Effector CD4-positive, alpha-beta T cell (primary cell): ENCODE measurements around the gene RARB. TPM values are rescaled to one million over a fixed set of nuclear protein-coding genes. Genes with fewer than 3 reads are reported as not detected.

Experiments used
- DNase-seq: peaks from one replicate; pipeline ENCODE4 v3.0.0-alpha.2; 2020
- total RNA-seq: gene quantifications from one replicate; lab custom pipeline; 2026; lab: John Stamatoyannopoulos, UW

The RARB gene
- total RNA-seq: not detected

DNA sequence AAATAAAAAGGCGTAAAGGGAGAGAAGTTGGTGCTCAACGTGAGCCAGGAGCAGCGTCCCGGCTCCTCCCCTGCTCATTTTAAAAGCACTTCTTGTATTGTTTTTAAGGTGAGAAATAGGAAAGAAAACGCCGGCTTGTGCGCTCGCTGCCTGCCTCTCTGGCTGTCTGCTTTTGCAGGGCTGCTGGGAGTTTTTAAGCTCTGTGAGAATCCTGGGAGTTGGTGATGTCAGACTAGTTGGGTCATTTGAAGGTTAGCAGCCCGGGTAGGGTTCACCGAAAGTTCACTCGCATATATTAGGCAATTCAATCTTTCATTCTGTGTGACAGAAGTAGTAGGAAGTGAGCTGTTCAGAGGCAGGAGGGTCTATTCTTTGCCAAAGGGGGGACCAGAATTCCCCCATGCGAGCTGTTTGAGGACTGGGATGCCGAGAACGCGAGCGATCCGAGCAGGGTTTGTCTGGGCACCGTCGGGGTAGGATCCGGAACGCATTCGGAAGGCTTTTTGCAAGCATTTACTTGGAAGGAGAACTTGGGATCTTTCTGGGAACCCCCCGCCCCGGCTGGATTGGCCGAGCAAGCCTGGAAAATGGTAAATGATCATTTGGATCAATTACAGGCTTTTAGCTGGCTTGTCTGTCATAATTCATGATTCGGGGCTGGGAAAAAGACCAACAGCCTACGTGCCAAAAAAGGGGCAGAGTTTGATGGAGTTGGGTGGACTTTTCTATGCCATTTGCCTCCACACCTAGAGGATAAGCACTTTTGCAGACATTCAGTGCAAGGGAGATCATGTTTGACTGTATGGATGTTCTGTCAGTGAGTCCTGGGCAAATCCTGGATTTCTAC, at the start of gene RARB:
Gene RARB, plus strand, starts transcription at position 322 of the 847 bp plus-strand sequence. Its CDS starts 469 bp downstream, at position 791.
- no peak for DNase-seq

DNA sequence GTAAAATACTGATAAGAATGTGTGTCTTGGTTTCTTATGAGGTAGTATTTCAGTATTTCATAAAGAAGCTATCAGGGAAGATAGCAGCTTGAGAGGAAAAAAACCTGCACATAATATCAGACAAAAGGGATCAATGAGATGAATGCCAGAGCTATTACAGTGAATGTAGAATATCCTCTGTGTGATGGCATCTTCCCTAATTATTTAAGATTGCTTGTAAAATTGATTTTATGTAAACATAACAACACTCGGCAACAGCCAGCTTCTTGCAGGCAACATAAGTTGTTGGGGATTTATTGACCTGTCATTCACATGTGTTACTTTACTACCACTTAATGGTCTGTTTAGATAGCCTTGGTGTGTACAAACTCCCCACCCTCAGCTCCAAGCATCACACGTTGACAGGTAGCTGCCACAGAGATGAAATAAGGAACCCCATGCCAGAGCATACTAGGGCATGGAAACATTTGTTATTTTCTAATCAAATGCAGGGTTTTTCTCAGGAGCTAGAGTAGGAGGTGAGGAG, 49.2 kb upstream of the RARB start:
- DNase-seq: no peak

DNA sequence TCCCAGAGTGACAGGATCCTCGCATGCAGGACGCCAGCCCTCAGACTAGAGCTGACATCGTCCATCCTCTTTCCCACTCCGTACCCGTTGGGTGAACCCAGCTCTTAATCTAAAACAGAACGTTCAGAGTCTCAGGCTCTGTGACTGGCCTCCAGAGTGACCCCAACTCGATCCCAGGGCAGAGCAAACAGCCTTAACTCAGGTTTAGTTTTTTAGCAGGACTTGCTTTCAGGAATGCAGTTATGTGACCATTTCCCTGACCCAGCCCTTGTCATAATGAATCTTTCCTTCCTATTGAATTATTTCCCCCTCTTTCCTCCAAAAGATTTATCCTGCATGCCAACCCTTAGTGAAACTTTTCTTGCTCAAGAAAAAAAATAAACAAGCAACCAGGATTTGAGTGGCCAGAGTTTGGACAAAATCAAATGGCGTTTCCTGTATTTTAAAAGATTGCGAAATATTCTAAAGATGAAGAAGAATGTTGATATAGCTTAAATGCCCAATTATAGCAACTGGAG, 47.8 kb upstream of the RARB start:
- DNase-seq: no peak

DNA sequence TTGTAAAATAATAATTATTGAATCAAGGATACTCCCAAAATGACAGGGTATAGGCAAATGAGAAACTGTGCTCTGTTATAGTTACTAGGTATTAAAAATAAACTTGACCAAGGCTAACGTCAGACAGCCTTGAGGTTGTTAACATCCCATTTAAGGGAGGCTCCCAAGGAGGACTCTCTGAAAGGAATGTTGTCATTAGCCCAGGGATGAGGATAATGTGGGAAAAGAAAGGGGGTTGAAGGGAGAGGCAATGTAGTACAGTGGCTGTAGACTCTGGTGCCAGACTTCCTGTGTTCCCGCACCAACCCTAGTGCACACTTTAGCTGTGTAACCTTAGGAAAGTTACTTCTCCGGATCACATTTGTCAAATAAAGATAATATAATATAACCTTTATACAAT, 47.0 kb upstream of the RARB start:
- DNase-seq: no peak

DNA sequence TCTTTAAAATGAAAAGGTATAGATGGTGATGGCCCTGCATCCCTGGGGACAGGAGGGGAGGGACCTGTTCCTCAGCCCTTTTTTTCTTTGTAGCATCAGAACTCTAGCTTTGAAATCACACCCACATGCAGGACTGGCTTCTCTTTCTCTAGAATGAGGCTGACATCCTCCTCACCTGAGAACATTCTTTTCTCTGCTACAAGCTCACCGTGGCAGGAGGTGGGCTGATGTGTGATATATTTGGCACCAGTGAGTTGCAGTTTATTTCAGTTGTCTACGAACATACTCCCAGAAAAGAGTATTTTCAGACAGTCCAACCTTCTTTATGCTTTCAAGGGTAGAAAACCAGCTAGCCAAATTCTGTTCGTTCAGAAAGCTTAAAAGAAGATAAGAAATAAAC, 43.6 kb upstream of the RARB start:
- no peak for DNase-seq

DNA sequence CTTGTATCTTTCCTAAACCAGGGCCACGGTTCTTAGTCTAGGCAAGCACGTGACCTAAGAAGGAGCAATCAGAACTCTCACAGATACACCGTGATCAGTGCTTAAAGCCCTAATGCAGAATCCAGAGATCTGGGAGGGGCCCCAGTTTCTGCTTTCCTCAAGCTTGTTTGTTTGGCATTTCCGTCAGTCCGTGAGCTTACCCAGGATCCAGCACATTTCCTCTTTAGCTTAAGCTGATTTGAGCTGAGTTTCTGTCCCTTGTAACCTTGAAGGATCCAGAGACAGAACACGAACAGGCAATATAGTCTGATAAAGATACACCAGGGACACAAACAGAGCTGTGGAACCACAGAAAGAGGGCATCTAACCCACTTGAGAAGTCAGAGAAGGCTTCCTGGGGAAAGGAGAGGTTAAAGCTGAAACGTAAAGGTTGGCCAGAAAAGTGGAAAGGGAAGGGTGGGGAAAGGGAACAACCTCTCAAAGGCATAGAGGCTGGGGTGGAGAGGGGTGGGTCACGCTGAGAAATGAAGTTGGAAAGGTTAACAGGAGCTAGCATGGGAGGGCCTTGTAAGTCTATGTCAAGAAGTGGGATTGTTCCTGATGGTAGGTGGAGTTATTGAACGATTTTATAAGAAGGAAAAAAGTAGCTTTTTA, 42.1 kb upstream of the RARB start:
- DNase-seq: no peak

DNA sequence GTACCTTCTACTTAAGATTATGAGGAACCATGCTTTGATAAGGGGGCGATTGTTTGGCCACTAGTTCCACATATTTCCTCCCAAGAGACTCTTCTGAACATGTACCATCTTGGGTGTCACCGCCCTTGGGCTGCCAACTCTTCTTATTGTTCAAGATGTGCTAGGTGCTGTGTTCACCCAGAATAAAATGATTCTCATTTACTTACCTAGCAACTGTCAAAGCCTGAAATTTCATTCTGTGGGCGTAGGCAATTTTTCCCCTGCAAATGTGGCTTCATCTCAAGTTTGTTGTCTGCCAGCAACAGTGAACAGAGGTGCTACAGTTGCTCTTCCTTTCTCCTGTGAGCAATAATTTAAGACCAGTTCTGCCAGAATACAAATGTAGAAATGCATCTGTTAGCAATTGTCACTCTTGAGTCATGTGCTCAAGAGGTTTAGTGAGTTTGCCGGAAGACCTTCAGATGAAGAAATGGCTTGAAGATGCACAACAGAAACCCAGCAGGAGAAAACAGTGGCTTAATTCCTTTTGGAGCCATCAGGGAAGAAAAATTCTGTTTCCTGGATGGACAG, 41.3 kb upstream of the RARB start:
- DNase-seq: no peak

DNA sequence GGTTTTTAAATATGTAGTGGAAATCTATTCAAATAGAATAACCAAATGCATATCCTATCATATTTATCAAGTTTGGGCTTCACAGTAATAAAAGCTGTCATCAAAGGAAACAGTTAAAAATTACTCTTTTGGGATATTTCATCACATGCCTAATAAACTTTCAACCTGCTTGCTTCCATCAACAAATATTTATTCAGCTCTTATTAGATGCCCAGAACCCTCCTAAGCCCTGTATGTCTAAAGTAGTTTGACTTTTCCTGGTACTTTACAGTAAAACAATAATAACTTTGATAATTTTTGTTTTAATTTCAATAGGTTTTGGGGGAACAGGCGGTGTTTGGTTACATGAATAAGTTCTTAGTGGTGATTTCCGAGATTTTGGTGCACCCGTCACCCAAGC, 37.5 kb upstream of the RARB start:
- DNase-seq: no peak

DNA sequence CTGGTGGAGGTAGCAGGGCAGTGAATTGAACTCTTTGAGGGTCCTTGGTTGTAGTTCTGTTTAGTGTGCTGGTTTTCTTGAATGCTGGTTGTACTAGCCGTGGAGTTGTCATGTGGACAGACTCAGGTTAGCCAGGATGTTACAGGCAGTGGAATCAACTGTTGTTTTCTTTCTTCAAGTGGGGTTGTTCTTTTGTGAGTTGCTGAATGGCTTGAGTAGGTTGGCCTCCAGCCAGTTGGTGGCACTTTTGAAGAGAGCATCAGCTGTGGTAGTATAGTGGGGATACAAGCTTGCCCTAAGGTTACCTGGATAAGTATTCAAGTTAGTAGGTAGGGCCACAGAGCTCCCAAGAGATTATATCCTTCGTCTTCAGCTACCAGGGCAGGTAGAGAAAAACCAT, 31.8 kb upstream of the RARB start:
- no peak for DNase-seq

DNA sequence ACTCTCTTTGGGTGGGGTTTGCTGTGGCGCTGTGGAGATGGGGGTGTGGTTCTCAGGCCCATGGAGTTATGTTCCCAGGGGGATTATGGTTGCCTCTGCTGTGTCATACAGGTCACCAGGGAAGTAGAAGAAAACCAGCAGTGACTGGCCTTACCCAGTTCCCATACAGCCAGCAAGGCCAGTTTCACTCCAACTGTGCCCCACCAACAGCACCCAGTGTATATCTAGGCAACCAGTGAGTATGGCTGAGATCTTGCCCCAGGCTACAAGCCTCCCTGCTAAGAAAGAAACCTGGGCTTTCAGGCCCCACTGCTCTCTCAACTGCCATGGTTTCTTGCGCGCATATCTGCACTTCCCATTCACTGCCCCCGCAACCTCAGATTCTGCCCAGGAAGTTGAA, 31.4 kb upstream of the RARB start:
- no peak for DNase-seq

DNA sequence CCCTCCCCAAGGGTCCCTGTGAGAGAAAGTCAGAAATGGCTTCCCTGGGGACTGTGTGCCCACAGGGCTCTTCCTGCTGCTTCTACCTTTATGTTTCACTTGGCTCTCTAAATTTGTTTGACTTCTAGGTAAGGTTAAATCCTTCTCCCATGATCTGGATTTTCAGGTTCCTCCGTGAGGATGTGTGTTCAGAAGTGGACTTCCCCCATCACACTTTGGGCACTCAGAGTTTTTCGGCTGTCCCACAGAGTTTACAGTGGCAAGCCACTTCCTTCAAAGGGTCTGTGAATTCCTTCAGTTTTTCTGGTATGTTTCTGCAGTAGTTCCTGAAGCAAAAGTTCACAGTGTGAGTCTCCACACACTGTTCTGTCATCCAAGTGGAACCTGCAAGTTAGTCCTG, 30.9 kb upstream of the RARB start:
- no peak for DNase-seq

DNA sequence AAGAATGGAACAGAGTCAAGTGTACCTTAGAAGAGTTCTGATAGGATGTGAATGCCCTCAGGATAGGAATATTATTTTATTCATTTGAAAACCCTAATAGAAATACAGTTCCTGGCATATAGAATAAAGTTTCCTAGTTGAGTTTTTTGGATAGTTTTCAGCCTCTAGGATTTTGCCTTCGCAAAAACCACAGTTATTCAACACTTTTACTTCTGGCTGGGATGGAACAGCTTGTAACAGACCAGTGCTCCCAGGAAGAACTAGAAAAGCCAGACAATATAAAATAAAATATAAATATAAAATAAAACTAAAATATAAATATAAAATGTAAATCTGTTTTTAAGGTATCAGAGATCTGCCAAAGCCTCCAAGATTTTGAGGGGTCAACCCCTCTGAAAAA, 27.5 kb upstream of the RARB start:
- DNase-seq: no peak

DNA sequence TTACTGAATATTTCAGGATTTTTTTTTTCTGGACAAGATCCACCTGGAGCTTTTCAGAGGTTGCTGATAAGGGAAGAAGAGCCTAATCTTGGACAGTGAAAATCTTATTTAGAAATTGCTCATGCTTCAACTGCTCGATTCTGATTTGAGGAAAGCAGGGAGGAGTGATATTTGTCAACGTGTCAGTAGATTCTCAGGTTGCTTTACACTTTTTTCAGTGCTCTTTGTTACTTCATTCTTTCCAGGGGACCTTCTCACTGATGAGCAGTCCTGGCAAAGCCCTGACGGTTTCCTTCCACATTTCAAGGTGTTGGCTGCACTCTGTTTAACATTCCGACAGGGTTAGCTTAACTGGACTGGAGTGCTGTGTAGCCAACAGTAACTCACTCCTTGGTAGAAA, 24.1 kb upstream of the RARB start:
- DNase-seq: no peak

DNA sequence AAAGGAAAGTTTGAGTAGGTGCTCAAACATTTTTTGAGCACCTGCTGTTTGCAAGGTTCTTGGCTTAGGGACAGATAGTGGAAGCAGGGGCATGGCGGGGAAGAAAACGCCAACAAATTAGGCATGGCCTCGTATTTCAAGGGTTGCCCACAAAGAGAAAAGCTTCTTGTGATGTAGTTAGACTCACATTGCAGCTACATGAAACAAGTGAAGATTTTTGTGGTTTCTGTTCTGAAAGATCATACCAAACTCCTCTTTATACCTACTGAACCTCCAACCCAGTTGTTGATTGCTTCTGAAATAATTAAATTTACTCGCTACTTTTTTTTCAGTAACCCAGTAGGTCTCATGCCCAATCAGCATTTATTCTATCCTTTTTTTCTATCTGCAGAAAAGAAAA, 23.5 kb upstream of the RARB start:
- DNase-seq: no peak

DNA sequence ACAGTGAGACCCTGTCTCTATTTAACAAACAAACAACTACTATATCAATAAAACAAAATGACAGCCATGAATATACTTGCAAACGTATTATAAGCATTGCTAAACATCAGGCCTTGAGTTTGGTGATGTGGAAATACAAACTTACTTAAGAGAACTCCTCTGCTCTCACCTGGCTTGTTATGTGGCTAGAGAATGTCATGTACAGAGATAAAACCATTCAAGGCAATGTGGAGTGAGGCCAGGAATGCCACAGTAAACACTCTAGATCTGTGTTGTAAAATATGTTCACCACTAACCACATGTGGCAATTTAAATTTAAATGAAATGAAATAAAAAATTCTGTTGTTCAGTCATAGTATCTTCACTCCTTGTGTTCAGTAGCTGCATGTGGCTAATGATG, 22.7 kb upstream of the RARB start:
- no peak for DNase-seq

DNA sequence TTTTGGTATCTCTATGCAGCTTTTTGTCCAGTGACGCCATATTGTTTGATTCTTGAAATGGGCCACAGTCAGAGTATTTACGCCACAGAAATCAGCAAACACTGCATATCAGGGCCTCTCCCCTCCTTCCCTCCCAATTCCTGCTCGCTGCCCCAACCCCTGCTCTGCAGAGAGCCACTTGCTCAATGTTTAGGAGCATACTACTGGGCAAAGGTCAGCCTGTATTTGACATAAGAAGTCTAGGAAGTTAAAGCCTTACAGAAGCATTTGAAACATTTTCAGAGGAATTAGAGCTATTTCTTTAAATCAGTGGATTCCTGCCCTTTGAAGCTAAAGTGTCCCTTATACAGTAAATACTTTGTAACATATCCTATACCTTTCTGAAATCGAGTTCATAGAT, 17.4 kb upstream of the RARB start:
- DNase-seq: no peak

DNA sequence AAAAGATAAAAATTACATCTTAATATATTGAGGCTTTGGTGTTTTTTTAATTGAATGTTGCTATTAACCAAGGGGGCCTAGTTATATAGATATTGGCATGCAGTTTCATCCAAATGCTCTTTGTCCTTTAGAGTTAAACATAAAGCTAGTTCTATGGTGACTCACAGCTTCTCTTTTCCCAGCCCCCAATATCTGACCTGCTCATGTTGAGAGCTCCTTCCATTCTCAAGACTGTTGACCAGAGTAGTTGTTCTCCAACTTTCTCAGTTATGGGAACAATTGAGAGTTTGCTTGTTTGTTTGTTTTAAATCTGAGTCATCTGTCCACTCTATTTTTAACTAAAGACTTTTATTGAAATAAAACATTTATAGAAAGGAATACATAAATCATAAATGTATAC, 15.8 kb upstream of the RARB start:
- DNase-seq: no peak

DNA sequence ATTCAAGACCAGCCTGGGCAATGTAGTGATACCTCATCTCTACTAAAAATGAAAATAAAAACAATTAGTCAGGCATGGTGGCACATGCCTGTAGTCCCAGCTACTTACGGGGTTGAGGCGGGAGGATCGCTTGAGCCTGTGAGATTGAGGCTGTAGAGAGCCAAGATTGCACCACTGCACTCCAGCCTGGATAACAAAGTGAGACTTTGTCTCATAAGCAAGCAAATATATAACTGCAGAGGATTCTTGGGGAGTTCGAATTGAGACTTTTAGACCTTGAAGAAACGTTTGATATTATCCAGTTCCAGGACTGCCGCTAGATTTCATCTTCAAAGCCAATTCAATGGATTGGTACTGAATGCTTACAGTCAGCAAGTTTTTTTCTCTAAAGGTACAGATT, 11.9 kb upstream of the RARB start:
- no peak for DNase-seq

DNA sequence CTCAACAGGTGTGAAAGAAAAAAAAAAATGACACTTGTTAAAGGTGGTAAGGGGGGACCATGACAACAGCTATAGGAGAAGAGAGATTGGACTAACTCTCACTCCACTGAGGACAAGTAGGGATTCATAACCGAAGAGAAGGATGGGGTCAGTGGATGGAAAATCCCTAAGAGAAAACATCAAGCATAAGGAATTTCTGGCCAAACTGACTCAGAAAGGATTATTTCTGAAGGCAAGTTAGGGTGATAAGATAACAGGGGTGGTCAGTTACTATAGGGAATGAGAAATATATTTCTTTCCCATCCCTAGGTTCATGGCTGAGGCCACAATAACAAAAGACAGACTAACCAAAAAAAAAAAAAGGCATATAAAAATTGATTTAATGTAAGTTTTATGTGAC, 9.5 kb upstream of the RARB start:
- DNase-seq: no peak

DNA sequence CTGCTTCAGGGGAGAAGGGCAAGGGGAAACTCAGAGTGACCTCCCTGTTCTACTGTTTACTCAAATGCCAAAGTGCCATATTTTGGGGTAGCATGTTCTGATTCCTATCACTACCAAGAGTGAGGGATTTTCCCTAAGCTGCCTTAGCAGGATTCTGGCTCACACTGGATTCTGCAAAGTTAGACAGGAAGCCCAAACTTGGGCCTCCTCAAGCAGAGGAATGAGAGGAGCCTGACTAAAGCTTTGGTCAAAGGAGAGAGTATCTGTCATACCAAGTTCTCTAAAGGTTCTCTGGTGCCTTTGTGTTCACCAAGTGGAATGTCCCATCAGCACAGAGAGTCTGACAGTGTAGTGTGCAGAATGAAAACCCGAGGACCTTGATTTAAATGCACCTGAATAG, 8.8 kb upstream of the RARB start:
- DNase-seq: no peak

DNA sequence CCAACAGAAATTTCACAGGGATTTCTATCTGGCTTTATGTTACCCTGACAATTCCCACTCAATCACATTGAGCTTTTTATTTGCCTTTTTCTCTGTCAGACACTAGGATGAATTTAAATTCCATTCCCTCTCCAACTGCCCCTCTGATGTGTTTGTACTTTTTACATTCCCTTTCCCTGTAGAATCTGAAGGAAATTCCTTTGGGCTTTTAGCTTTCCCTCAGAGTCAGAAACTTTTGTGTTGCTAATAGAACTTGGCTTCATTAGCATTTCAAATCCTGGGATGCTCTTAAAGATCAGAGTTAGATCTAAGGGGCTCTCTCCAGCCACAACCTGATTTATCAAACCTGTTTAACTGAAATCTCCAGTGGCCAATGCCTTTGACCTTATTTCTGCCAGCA, 7.9 kb upstream of the RARB start:
- no peak for DNase-seq

DNA sequence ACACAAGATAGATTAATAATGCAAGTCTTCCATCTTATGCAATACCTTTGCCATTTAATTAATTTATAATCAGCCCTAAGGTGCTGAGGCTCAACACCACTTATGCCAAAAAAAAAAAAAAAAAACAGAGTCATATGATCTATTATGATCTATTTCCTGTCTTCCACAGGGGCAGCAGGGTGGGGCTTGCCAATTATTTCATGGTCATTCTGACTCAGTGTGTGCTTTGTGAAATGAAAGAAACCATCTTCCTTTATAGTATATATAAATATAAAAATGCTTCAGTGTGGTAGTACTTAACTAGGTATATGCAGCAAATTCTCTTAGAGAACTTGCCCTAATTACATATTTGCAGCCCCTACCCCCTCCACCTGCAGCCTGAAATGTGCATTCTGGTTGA, 7.2 kb upstream of the RARB start:
- no peak for DNase-seq

DNA sequence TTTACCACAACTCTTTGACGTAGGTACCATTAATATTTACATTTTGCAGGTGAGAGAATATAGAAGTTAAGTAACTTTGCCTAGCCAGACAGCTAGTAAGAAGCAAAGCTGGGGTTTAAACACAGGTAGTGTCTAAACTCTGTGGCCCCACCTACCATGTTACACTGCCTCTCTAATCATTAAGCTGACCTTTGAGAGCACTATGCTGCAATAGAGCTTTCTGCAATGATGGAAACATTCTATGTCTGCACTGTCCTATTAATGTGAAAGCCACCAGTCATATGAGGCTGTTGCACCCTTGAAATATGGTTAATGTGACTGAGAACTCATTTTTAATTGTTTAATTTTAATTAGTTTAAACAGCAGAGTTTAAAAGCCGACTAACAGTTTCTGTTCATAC, 6.3 kb upstream of the RARB start:
- no peak for DNase-seq
